NCI-H2196 treated with DMSO at 0.1 percent for 48 hours (cell line): Measurements from ENCODE around the gene SOX18.
"Not testable (repeated sequence)": the region's sequence is repeated elsewhere in the genome, so short reads cannot be mapped to it uniquely, and the experiment has no call there.

Experiments
- DNase-seq: peaks from one replicate; lab custom pipeline; 2025; ENCODE audit not compliant: unreplicated experiment; lab: John Stamatoyannopoulos, UW

The SOX18 gene

GRCh38 chr20:64049060-64049877 is at the start of gene SOX18:
SOX18 (minus strand) TSS chr20:64049639; CDS start chr20:64049516, 123 bp downstream.
- no peak for DNase-seq

- DNase-seq, result no peak
Measured at GRCh38 chr20:64098471-64099013, 49.1 kb upstream of the SOX18 start.

- DNase-seq, result no peak
Measured at GRCh38 chr20:64096535-64096934, 47.1 kb upstream of the SOX18 start.

- no peak for DNase-seq
Measured at GRCh38 chr20:64095927-64096326, 46.5 kb upstream of the SOX18 start.

GRCh38 chr20:64095455-64095854 is 46.0 kb upstream of the SOX18 start:
- DNase-seq, result no peak

- no peak for DNase-seq
Measured at GRCh38 chr20:64093013-64093503, 43.6 kb upstream of the SOX18 start.

GRCh38 chr20:64092258-64093012 is 43.0 kb upstream of the SOX18 start:
- no peak for DNase-seq

GRCh38 chr20:64091770-64092169 is 42.3 kb upstream of the SOX18 start:
- DNase-seq, result no peak

GRCh38 chr20:64091340-64091739 is 41.9 kb upstream of the SOX18 start:
- no peak for DNase-seq

- DNase-seq, result no peak
Measured at GRCh38 chr20:64090165-64090564, 40.7 kb upstream of the SOX18 start.

GRCh38 chr20:64088586-64088985 is 39.1 kb upstream of the SOX18 start:
- DNase-seq, result not testable (repeated sequence)

GRCh38 chr20:64087226-64087825 is 37.9 kb upstream of the SOX18 start:
- DNase-seq, result not testable (repeated sequence)

- no peak for DNase-seq
Measured at GRCh38 chr20:64086801-64087200, 37.4 kb upstream of the SOX18 start.

- peak; percentile 21 for DNase-seq
Measured at GRCh38 chr20:64084685-64085152, 35.3 kb upstream of the SOX18 start.

- no peak for DNase-seq
Measured at GRCh38 chr20:64083804-64084684, 34.6 kb upstream of the SOX18 start, which contains the start of gene LKAAEAR1. LKAAEAR1 (minus strand) TSS chr20:64084398; CDS start chr20:64084219, 179 bp downstream.

GRCh38 chr20:64083378-64083803 is 34.0 kb upstream of the SOX18 start:
- peak; percentile 77 for DNase-seq

- no peak for DNase-seq
Measured at GRCh38 chr20:64082820-64083377, 33.5 kb upstream of the SOX18 start.

- no peak for DNase-seq
Measured at GRCh38 chr20:64082126-64082731, 32.8 kb upstream of the SOX18 start.

- DNase-seq, result no peak
Measured at GRCh38 chr20:64081624-64081964, 32.2 kb upstream of the SOX18 start.
